ENCODE measurements around the gene PI4KB.

DNA sequence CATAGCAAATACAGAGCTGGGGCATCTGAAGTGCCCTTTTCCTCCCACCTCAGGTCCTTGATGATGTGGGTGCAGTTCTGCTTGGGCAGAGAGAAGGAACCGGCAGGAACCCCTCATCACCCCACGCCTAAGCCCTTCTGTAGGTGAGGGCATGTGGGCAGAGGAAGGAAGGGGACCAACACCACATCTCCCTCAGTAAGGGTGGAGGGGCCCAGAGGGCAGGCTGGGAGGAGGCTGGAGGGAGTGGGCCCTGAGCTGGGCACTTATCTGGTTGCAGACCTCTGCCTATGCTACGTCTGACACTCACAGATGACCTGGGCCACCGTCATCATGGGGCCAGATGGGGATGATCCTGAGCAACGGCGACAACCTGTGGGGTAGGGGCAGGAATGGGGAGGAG, 34.1 kb downstream of the PI4KB start:
- no peak for TF ChIP-seq CREB5 (CRISPR knock-in tag; IDR thresholded peaks at IDR 0.05; ENCODE audit: low read depth)
- TF ChIP-seq ARNTL (CRISPR knock-in tag; IDR thresholded peaks at IDR 0.05; ENCODE audit: borderline replicate concordance, low read depth), result no peak
- TF ChIP-seq, protein P1, sequence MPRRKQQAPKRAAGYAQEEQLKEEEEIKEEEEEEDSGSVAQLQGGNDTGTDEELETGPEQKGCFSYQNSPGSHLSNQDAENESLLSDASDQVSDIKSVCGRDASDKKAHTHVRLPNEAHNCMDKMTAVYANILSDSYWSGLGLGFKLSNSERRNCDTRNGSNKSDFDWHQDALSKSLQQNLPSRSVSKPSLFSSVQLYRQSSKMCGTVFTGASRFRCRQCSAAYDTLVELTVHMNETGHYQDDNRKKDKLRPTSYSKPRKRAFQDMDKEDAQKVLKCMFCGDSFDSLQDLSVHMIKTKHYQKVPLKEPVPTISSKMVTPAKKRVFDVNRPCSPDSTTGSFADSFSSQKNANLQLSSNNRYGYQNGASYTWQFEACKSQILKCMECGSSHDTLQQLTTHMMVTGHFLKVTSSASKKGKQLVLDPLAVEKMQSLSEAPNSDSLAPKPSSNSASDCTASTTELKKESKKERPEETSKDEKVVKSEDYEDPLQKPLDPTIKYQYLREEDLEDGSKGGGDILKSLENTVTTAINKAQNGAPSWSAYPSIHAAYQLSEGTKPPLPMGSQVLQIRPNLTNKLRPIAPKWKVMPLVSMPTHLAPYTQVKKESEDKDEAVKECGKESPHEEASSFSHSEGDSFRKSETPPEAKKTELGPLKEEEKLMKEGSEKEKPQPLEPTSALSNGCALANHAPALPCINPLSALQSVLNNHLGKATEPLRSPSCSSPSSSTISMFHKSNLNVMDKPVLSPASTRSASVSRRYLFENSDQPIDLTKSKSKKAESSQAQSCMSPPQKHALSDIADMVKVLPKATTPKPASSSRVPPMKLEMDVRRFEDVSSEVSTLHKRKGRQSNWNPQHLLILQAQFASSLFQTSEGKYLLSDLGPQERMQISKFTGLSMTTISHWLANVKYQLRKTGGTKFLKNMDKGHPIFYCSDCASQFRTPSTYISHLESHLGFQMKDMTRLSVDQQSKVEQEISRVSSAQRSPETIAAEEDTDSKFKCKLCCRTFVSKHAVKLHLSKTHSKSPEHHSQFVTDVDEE (CRISPR knock-in tag; IDR thresholded peaks at IDR 0.05), result no peak
- TF ChIP-seq ZFP3 (CRISPR knock-in tag; IDR thresholded peaks at IDR 0.05), result no peak
- no peak for TF ChIP-seq RARB (CRISPR knock-in tag; IDR thresholded peaks at IDR 0.05)
- TF ChIP-seq, protein P2, sequence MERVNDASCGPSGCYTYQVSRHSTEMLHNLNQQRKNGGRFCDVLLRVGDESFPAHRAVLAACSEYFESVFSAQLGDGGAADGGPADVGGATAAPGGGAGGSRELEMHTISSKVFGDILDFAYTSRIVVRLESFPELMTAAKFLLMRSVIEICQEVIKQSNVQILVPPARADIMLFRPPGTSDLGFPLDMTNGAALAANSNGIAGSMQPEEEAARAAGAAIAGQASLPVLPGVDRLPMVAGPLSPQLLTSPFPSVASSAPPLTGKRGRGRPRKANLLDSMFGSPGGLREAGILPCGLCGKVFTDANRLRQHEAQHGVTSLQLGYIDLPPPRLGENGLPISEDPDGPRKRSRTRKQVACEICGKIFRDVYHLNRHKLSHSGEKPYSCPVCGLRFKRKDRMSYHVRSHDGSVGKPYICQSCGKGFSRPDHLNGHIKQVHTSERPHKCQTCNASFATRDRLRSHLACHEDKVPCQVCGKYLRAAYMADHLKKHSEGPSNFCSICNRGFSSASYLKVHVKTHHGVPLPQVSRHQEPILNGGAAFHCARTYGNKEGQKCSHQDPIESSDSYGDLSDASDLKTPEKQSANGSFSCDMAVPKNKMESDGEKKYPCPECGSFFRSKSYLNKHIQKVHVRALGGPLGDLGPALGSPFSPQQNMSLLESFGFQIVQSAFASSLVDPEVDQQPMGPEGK (CRISPR knock-in tag; IDR thresholded peaks at IDR 0.05; ENCODE audit: borderline replicate concordance), result no peak
